B cell (primary cell): ENCODE results near the gene DTHD1. TPM values are rescaled to one million over a fixed set of nuclear protein-coding genes. Genes with fewer than 3 reads are reported as not detected.
A peak's percentile ranks its signal among the peaks of the same experiment; 100 is the strongest.

Experiments
- ATAC-seq: fragments of 200-7000 bp; cut with Tn5 transposase; one replicate; pipeline ENCODE4 v1.10.0; 2021; ENCODE audit warnings: low read depth, mild to moderate bottlenecking, moderate number of reproducible peaks, moderate library complexity
- CTCF ChIA-PET: fragments of 350-600 bp; sonication (Branson Sonifier 250); formaldehyde crosslinking; loops from one replicate; lab custom pipeline; 2021; ENCODE audit warnings: antibody characterized with exemption, inconsistent platforms; lab: Charles Lee
- POLR2A ChIA-PET: fragments of 350-600 bp; sonication (Branson Sonifier 250); formaldehyde crosslinking; loops from one replicate; lab custom pipeline; 2021; ENCODE audit warnings: antibody characterized with exemption; lab: Charles Lee
- DNase-seq: peaks from one replicate; pipeline ENCODE4 v3.0.0; 2013
- H2AFZ ChIP-seq: 2 replicates; pipeline ENCODE4 v1.6.1; 2012; ENCODE audit warnings: mild to moderate bottlenecking, low read depth, low read length; ENCODE audit not compliant: insufficient read depth, poor library complexity, severe bottlenecking
- H3K27ac ChIP-seq, 2 donors: 1 replicate in 1 of 2; 2 replicates in 1 of 2; pipeline ENCODE4 v1.5.1; 2012 to 2013; ENCODE audit warnings: low read length in 2 of 2, mild to moderate bottlenecking in 2 of 2, moderate library complexity in 1 of 2
- H3K27me3 ChIP-seq, 4 experiments: fragments of 200-600 bp in 1 of 4; sonication (generic) in 1 of 4; replicated peaks in 1 of 4; 1 replicate in 2 of 4; 2 replicates in 2 of 4; pipeline versions ENCODE4 v1.6.1 to v1.7.0; 2013 to 2016; ENCODE audit warnings: low read length in 3 of 4, mild to moderate bottlenecking in 2 of 4, mixed read lengths in 1 of 4, moderate library complexity in 1 of 4; ENCODE audit not compliant: insufficient read depth in 4 of 4, control insufficient read depth in 3 of 4; ENCODE audit errors: control extremely low read depth in 1 of 4
- H3K36me3 ChIP-seq, 2 experiments: replicated peaks in 1 of 2; 1 replicate in 1 of 2; 2 replicates in 1 of 2; pipeline versions ENCODE4 v1.6.1 to v1.7.1; 2013; ENCODE audit warnings: low read length in 1 of 2; ENCODE audit not compliant: insufficient read depth in 2 of 2, control insufficient read depth in 1 of 2; ENCODE audit errors: control extremely low read depth in 1 of 2, extremely low read depth in 1 of 2
- H3K4me1 ChIP-seq, 2 donors: fragments of 200-600 bp in 1 of 2; sonication (generic) in 1 of 2; 1 replicate in 1 of 2; 2 replicates in 1 of 2; pipeline versions ENCODE4 v1.5.1 to v1.6.1; 2013 to 2017; ENCODE audit warnings: low read length in 2 of 2; ENCODE audit not compliant: control insufficient read depth in 2 of 2, insufficient read depth in 2 of 2
- H3K4me2 ChIP-seq: replicated peaks from 2 replicates; pipeline ENCODE3; 2012; ENCODE audit warnings: mild to moderate bottlenecking, low read depth, low read length; ENCODE audit not compliant: poor library complexity, severe bottlenecking
- H3K4me3 ChIP-seq, 5 experiments: fragments of 200-600 bp in 1 of 5; sonication (generic) in 1 of 5; 1 replicate in 3 of 5; 2 replicates in 2 of 5; pipeline versions ENCODE4 v1.5.1 to v1.7.0; 2011 to 2016; ENCODE audit warnings: low read length in 4 of 5, mild to moderate bottlenecking in 4 of 5, low read depth in 2 of 5, control low read depth in 1 of 5, moderate library complexity in 1 of 5; ENCODE audit not compliant: insufficient read depth in 1 of 5; ENCODE audit errors: control extremely low read depth in 1 of 5, extremely low read depth in 1 of 5
- H3K79me2 ChIP-seq: fragments of 200-600 bp; sonication (generic); one replicate; pipeline ENCODE4 v1.6.0; 2016; ENCODE audit warnings: low read length; ENCODE audit not compliant: control insufficient read depth, insufficient read depth
- H3K9ac ChIP-seq: fragments of 200-600 bp; sonication (generic); 2 replicates; pipeline ENCODE4 v1.6.1; 2017; ENCODE audit warnings: mild to moderate bottlenecking, low read length, moderate library complexity
- H3K9me3 ChIP-seq, 3 donors: one replicate each; pipeline versions ENCODE4 v1.6.1 to v1.7.1; 2013; ENCODE audit warnings: low read length in 2 of 3; ENCODE audit not compliant: control insufficient read depth in 2 of 3, insufficient read depth in 1 of 3; ENCODE audit errors: control extremely low read depth in 1 of 3
- H4K20me1 ChIP-seq: 2 replicates; pipeline ENCODE4 v1.6.0; 2012; ENCODE audit warnings: mild to moderate bottlenecking, low read length; ENCODE audit not compliant: insufficient read depth, control insufficient read depth, poor library complexity, severe bottlenecking
- H3K27ac Mint-ChIP-seq: one replicate; pipeline ENCODE4 v1.8.0; 2021; ENCODE audit warnings: mixed read lengths
- H3K27me3 Mint-ChIP-seq: one replicate; pipeline ENCODE4 v1.8.0; 2021; ENCODE audit warnings: mixed read lengths
- H3K4me1 Mint-ChIP-seq: one replicate; pipeline ENCODE4 v1.8.0; 2021; ENCODE audit warnings: mixed read lengths
- H3K4me3 Mint-ChIP-seq: one replicate; pipeline ENCODE4 v1.8.0; 2021; ENCODE audit warnings: mixed read lengths
- H3K9me3 Mint-ChIP-seq: one replicate; pipeline ENCODE4 v1.8.0; 2022; ENCODE audit warnings: mixed read lengths; ENCODE audit not compliant: insufficient read depth
- EZH2 ChIP-seq: IDR thresholded peaks from 2 replicates; pipeline ENCODE4 v1.6.1; 2012; ENCODE audit warnings: borderline replicate concordance, low read depth, mild to moderate bottlenecking, moderate library complexity, low read length; ENCODE audit not compliant: insufficient read depth, poor library complexity, severe bottlenecking
- WGBS: methylation state at CpG from one replicate; pipeline ENCODE4 v1.1.5; 2013; ENCODE audit warnings: missing lambda C conversion rate; ENCODE audit not compliant: insufficient coverage; 5-methylcytosine and 5-hydroxymethylcytosine counted together
- intact Hi-C: fragments of 100-400 bp; cut with micrococcal nuclease; formaldehyde crosslinking; loops from one replicate; pipeline ENCODE4 v1.10.0; 2022
- polyA plus RNA-seq: library from polyadenylated mRNA; depleted of rRNA; stranded (reverse); fragments of >200 nt; gene quantifications from 2 replicates; pipeline ENCODE4 v1.2.3, GENCODE V29; 2012
- total RNA-seq, 2 donors: library from RNA; stranded (reverse); fragments of 120-200 nt in 1 of 2; gene quantifications; 1 replicate in 1 of 2; 2 replicates in 1 of 2; pipeline versions ENCODE4 v1.2.3 to v1.2.4, GENCODE V29; 2013 to 2022
- TF ChIP-seq, protein P1 (sequence below): fragments of 200-600 bp; IDR thresholded peaks from one replicate; pipeline ENCODE4 v1.8.0; 2022; ENCODE audit warnings: antibody characterized with exemption, mild to moderate bottlenecking

DTHD1 gene
- total and polyA plus RNA-seq, 2 donors (not counting 1 experiment from before 2014, with no cell fraction given), result 0.04 TPM; not detected in 1

GRCh38 chr4:36255577-36255976 is 25.8 kb upstream of the DTHD1 start:
- POLR2A ChIA-PET, result interaction anchor here (0.6 to 1.9 kb wide), 2 partner anchors 11 to 78 kb away, joined by 5 to 16 read pairs; partner anchors contain the start of gene ARAP2
- Histone ChIP-seq H2AFZ (peak overlapping the region; percentile 26), H3K36me3 (no peaks in the 10 kb centered on the region), H3K27me3 (no peaks in the 10 kb centered on the region), H4K20me1 (no peaks in the 10 kb centered on the region), H3K4me1 (peaks cover 22 to 26% of the 10 kb centered on the region in 2 donors), H3K4me2 (peak overlapping the region; percentile 75), H3K79me2 (peaks cover 4% of the 10 kb centered on the region), H3K27ac (peak overlapping the region; percentile 13 to 80), H3K4me3 (peak overlapping the region in 4 of 5 experiments; percentile 15 to 61 (median 18)), H3K9me3 (no peaks in the 10 kb centered on the region), H3K9ac (peak overlapping the region; percentile 21)
- Mint-ChIP-seq H3K4me1 (peaks cover 32% of the 10 kb centered on the region), H3K27ac (peak overlapping the region; percentile 93), H3K27me3 (no peaks in the 10 kb centered on the region), H3K9me3 (no peaks in the 10 kb centered on the region), H3K4me3 (peak overlapping the region; percentile 78)
- ATAC-seq (peak; percentile 92), DNase-seq (peak; percentile 76)
- intact Hi-C loops, result loop anchor here (1.0 to 2.0 kb wide), 4 partner anchors 11 to 69 kb away; partner anchors contain the start of gene ARAP2
- TF ChIP-seq EZH2, result no peak
- TF ChIP-seq, protein P1, sequence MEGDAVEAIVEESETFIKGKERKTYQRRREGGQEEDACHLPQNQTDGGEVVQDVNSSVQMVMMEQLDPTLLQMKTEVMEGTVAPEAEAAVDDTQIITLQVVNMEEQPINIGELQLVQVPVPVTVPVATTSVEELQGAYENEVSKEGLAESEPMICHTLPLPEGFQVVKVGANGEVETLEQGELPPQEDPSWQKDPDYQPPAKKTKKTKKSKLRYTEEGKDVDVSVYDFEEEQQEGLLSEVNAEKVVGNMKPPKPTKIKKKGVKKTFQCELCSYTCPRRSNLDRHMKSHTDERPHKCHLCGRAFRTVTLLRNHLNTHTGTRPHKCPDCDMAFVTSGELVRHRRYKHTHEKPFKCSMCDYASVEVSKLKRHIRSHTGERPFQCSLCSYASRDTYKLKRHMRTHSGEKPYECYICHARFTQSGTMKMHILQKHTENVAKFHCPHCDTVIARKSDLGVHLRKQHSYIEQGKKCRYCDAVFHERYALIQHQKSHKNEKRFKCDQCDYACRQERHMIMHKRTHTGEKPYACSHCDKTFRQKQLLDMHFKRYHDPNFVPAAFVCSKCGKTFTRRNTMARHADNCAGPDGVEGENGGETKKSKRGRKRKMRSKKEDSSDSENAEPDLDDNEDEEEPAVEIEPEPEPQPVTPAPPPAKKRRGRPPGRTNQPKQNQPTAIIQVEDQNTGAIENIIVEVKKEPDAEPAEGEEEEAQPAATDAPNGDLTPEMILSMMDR, result no peak
- WGBS, result 0% methylated on average over 2 of the region's 2 CpGs
- CTCF ChIA-PET, result interaction anchor here (0.7 to 3.9 kb wide), 2 partner anchors 12 to 144 kb away, joined by 3 to 34 read pairs; partner anchors contain the start of gene ARAP2

- H3K27ac Mint-ChIP-seq, result peak overlapping the region; percentile 94
- ChIA-PET POLR2A (no interaction called here), CTCF (no interaction called here)
- Histone ChIP-seq H4K20me1 (no peaks in the 10 kb centered on the region), H3K4me3 (peak overlapping the region in 4 of 5 experiments; percentile 0 to 61 (median 22)), H3K79me2 (peaks cover 4% of the 10 kb centered on the region), H3K27ac (peak overlapping the region; percentile 73 to 80), H3K27me3 (no peaks in the 10 kb centered on the region), H3K4me1 (peaks cover 22 to 26% of the 10 kb centered on the region in 2 donors), H3K4me2 (peak overlapping the region; percentile 75), H3K36me3 (no peaks in the 10 kb centered on the region), H3K9me3 (no peaks in the 10 kb centered on the region), H2AFZ (peak overlapping the region; percentile 83), H3K9ac (peak overlapping the region; percentile 52)
- no peaks in the 10 kb centered on the region for H3K27me3 Mint-ChIP-seq
- H3K9me3 Mint-ChIP-seq, result peaks cover 1% of the 10 kb centered on the region
- no peak for ATAC-seq
- H3K4me1 Mint-ChIP-seq, result peaks cover 32% of the 10 kb centered on the region
- H3K4me3 Mint-ChIP-seq, result peak overlapping the region; percentile 79
- WGBS, result 20% methylated on average over 2 of the region's 6 CpGs
- intact Hi-C loops, result no loop called here
- peak; percentile 28 for DNase-seq
- no peak for TF ChIP-seq EZH2
- TF ChIP-seq, protein P1, result no peak
Observed at GRCh38 chr4:36256398-36256891, 25.0 kb upstream of the DTHD1 start.
